Omental fat pad (tissue), 4 donors: ENCODE measurements around the gene PA2G4. TPM values are rescaled to one million over a fixed set of nuclear protein-coding genes. Genes with fewer than 3 reads are reported as not detected.

Experiments used
- ATAC-seq: fragments of 150-250 bp; one replicate; pipeline ENCODE4 v1.9.1; 2016; ENCODE audit warnings: mild to moderate bottlenecking, moderate library complexity; ENCODE audit not compliant: low FRiP score
- DNase-seq: peaks from one replicate; pipeline ENCODE4 v3.0.0-alpha.2; 2019; ENCODE audit warnings: low spot score
- CTCF ChIP-seq, 3 donors: fragments of 450-650 bp; IDR thresholded peaks; one replicate each; pipeline ENCODE4 v1.5.1; 2016 to 2017; ENCODE audit warnings: antibody characterized with exemption in 3 of 3, mild to moderate bottlenecking in 3 of 3, moderate library complexity in 2 of 3
- total RNA-seq, 4 donors: library from RNA; depleted of rRNA; stranded (reverse); fragments of >200 nt; gene quantifications; one replicate each; pipeline ENCODE4 v1.1.0, GENCODE V29; 2016

The PA2G4 gene
- total RNA-seq, 4 donors from 2014 or later: 90.2 to 232 (median 119) TPM

- no peak for DNase-seq
- no peak for TF ChIP-seq CTCF (IDR thresholded peaks at IDR 0.05)
- ATAC-seq: no peak
These were observed 58.3 kb downstream of the PA2G4 start for GRCh38 chr12:56162468-56163290.

Other genes starting within 250 kb of the PA2G4 start
- 10 to 100 TPM; 28.2 to 37.6 (median 29.8) TPM for gene PYM1, start 176.7 kb upstream of the PA2G4 start, total RNA-seq
- gene DGKA, start 173.4 kb upstream of the PA2G4 start, total RNA-seq: 10 to 100 TPM; 26.0 to 57.0 (median 37.9) TPM
- 1 to 10 TPM in 2 of 4 donors, under 1 TPM in 2; 0.65 to 5.2 (median 1.2) TPM for gene PMEL, start 138.5 kb upstream of the PA2G4 start, total RNA-seq
- gene CDK2, start 137.7 kb upstream of the PA2G4 start, total RNA-seq: 10 to 100 TPM in 3 of 4 donors, 1 to 10 TPM in 1; 9.7 to 23.7 (median 17.5) TPM
- gene RAB5B, start 130.5 kb upstream of the PA2G4 start, total RNA-seq: 10 to 100 TPM; 46.2 to 71.5 (median 64.8) TPM
- gene SUOX, start 107.3 kb upstream of the PA2G4 start, total RNA-seq: 10 to 100 TPM; 14.5 to 43.0 (median 22.9) TPM
- 10 to 100 TPM in 1 of 4 donors, 1 to 10 TPM in 3; 4.4 to 10.3 (median 6.6) TPM for gene IKZF4, start 83.5 kb upstream of the PA2G4 start, total RNA-seq
- gene RPS26, start 62.6 kb upstream of the PA2G4 start, total RNA-seq: 1,000 to 10,000 TPM in 2 of 4 donors, 100 to 1,000 TPM in 2; 482 to 1,592 (median 1,024) TPM
- 1 to 10 TPM; 2.9 to 8.3 (median 7.6) TPM for gene ERBB3, start 24.4 kb upstream of the PA2G4 start, total RNA-seq
- gene RPL41, start 12.1 kb downstream of the PA2G4 start, total RNA-seq: 1,000 to 10,000 TPM; 2,553 to 3,094 (median 2,929) TPM
- 1 to 10 TPM; 3.5 to 5.5 (median 4.9) TPM for gene ZC3H10, start 13.7 kb downstream of the PA2G4 start, total RNA-seq
- gene ESYT1, start 23.7 kb downstream of the PA2G4 start, total RNA-seq: 100 to 1,000 TPM; 129 to 447 (median 345) TPM
- gene MYL6B, start 48.0 kb downstream of the PA2G4 start, total RNA-seq: 10 to 100 TPM; 25.8 to 42.4 (median 31.8) TPM
- gene MYL6, start 53.8 kb downstream of the PA2G4 start, total RNA-seq: 1,000 to 10,000 TPM; 2,379 to 4,265 (median 3,293) TPM
- 100 to 1,000 TPM in 1 of 4 donors, 10 to 100 TPM in 3; 65.5 to 101 (median 82.1) TPM for gene SMARCC2, start 84.9 kb downstream of the PA2G4 start, total RNA-seq
- gene RNF41, start 117.4 kb downstream of the PA2G4 start, total RNA-seq: 100 to 1,000 TPM in 1 of 4 donors, 10 to 100 TPM in 3; 50.0 to 128 (median 76.2) TPM
- gene NABP2, start 119.8 kb downstream of the PA2G4 start, total RNA-seq: 10 to 100 TPM; 13.2 to 24.3 (median 17.2) TPM
- gene SLC39A5, start 125.5 kb downstream of the PA2G4 start, total RNA-seq: not detected
- gene ANKRD52, start 153.8 kb downstream of the PA2G4 start, total RNA-seq: 10 to 100 TPM; 13.6 to 19.2 (median 16.8) TPM
- 10 to 100 TPM in 3 of 4 donors, 1 to 10 TPM in 1; 9.0 to 18.1 (median 13.5) TPM for gene COQ10A, start 162.4 kb downstream of the PA2G4 start, total RNA-seq
- gene CS, start 195.8 kb downstream of the PA2G4 start, total RNA-seq: 100 to 1,000 TPM; 143 to 210 (median 194) TPM
- gene CNPY2, start 211.4 kb downstream of the PA2G4 start, total RNA-seq: 10 to 100 TPM; 60.4 to 77.8 (median 69.7) TPM
- gene PAN2, start 229.4 kb downstream of the PA2G4 start, total RNA-seq: 10 to 100 TPM; 17.3 to 57.8 (median 40.7) TPM
- 1 to 10 TPM in 1 of 4 donors, not detected in 3; 2.2 TPM for gene IL23A, start 234.3 kb downstream of the PA2G4 start, total RNA-seq